Mesothelial cell of epicardium (in vitro differentiated cells): ENCODE measurements around the gene AANAT. TPM values are rescaled to one million over a fixed set of nuclear protein-coding genes. Genes with fewer than 3 reads are reported as not detected.

Experiments
- DNase-seq, 2 experiments: peaks; one replicate each; pipeline ENCODE4 v3.0.0; 2021; ENCODE audit warnings: low spot score in 2 of 2; ENCODE audit not compliant: unreplicated experiment in 2 of 2
- H3K27ac Mint-ChIP-seq: 2 replicates; pipeline ENCODE4 v1.8.0; 2021; ENCODE audit warnings: mixed read lengths
- H3K27me3 Mint-ChIP-seq: 2 replicates; pipeline ENCODE4 v1.8.0; 2021; ENCODE audit warnings: low read depth, mixed read lengths
- H3K36me3 Mint-ChIP-seq: 2 replicates; pipeline ENCODE4 v1.8.0; 2021; ENCODE audit warnings: mixed read lengths
- H3K4me1 Mint-ChIP-seq: 2 replicates; pipeline ENCODE4 v1.8.0; 2021; ENCODE audit warnings: mixed read lengths
- H3K4me3 Mint-ChIP-seq: 2 replicates; pipeline ENCODE4 v1.8.0; 2021; ENCODE audit warnings: mild to moderate bottlenecking, moderate library complexity, mixed read lengths
- H3K9me3 Mint-ChIP-seq: 2 replicates; pipeline ENCODE4 v1.8.0; 2021; ENCODE audit warnings: mixed read lengths
- CTCF ChIP-seq: fragments of 200-600 bp; sonication (generic); IDR thresholded peaks from one replicate; pipeline ENCODE4 v1.5.0; 2021; ENCODE audit warnings: antibody characterized with exemption; ENCODE audit not compliant: unreplicated experiment
- total RNA-seq: library from RNA; stranded (reverse); gene quantifications from 3 replicates; pipeline ENCODE4 v1.2.1, GENCODE V29; 2021

The AANAT gene
- total RNA-seq, 1 donor from 2014 or later = 0.22 TPM

DNA sequence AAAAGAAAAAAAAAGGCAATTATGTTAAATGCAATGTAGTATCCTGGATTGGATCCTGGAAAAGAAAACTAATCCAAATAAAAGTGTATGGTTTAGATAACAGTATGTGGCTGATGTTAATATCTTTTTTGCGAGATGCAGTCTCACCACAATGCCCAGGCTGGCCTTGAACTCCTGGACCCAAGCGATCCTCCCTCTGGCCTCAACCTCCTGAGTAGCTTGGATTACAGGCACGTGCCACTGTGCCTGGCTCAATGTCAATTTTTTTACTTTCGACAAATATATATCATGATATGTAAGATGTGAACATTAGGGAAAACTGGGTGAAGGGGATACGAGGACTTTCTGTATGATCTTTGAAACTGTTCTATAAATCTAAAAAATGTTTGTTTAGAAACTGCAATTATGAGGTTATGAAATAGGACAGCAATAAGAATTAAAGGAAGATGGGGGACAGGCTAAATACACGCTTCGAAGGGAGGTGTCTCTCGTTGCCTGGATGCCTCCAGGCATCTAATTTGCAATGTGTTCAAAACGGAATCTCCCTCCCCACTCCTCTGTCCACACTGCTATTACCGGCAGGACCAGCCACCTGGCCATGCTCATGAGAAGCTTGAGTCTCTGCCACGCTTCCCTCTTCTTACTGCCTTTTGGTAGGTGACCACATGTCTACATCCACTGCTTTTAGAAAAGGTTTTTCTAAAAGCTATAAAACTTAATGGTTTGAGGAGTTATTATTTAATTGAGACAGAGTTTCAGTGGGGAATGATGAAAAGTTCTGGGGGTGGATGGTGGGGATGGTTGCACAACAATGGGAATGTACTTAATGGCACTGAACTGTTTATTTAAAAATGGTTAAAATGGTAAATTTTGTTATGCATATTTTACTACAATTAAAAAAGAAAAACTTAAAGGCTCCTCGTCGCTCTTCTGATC is 29.7 kb upstream of the AANAT start:
- TF ChIP-seq CTCF = no peak
- Mint-ChIP-seq H3K27ac (no peak overlapping the region), H3K9me3 (no peaks in the 10 kb centered on the region), H3K27me3 (no peaks in the 10 kb centered on the region), H3K4me1 (peaks cover 18% of the 10 kb centered on the region), H3K4me3 (no peak overlapping the region), H3K36me3 (peaks cover 2% of the 10 kb centered on the region)
- no peak for DNase-seq

DNA sequence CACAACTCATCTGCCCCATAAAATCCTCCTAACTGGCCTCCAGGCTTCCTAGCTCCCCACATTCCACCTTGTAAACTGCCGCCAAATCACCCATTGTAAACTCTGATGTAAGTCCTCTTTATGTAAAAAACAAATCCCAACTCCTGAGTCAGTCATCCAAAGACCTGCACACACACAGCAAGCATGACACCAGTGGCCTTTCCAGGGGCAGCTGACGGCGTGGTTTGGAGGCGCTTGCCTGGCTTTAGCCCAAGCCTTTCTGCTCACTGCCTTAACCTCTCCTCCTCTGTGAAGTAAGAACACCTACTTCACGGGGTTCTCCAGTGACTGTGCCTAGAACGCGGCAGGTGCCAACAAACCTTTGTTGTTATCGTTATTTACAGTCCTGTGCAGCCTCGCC is 28.5 kb upstream of the AANAT start:
- Mint-ChIP-seq H3K27ac (no peak overlapping the region), H3K9me3 (no peaks in the 10 kb centered on the region), H3K4me3 (no peak overlapping the region), H3K4me1 (peaks cover 18% of the 10 kb centered on the region), H3K27me3 (no peaks in the 10 kb centered on the region), H3K36me3 (no peaks in the 10 kb centered on the region)
- TF ChIP-seq CTCF = no peak
- DNase-seq = no peak

- H3K4me1 Mint-ChIP-seq = peaks cover 18% of the 10 kb centered on the region
- no peak for DNase-seq
- no peaks in the 10 kb centered on the region for H3K27me3 Mint-ChIP-seq
- no peak for TF ChIP-seq CTCF
- no peaks in the 10 kb centered on the region for H3K36me3 Mint-ChIP-seq
- no peak overlapping the region for H3K4me3 Mint-ChIP-seq
- no peaks in the 10 kb centered on the region for H3K9me3 Mint-ChIP-seq
- H3K27ac Mint-ChIP-seq = no peak overlapping the region
Measured at GRCh38 chr17:76439314-76439928, 28.0 kb upstream of the AANAT start.

GRCh38 chr17:76440751-76441362 is 26.5 kb upstream of the AANAT start:
- Mint-ChIP-seq H3K4me3 (no peak overlapping the region), H3K27me3 (no peaks in the 10 kb centered on the region), H3K4me1 (peaks cover 32% of the 10 kb centered on the region), H3K9me3 (no peaks in the 10 kb centered on the region), H3K36me3 (no peaks in the 10 kb centered on the region), H3K27ac (no peak overlapping the region)
- no peak for DNase-seq
- TF ChIP-seq CTCF = no peak

- no peak for DNase-seq
- no peaks in the 10 kb centered on the region for H3K27me3 Mint-ChIP-seq
- no peaks in the 10 kb centered on the region for H3K9me3 Mint-ChIP-seq
- no peak for TF ChIP-seq CTCF
- H3K36me3 Mint-ChIP-seq = no peaks in the 10 kb centered on the region
- no peak overlapping the region for H3K4me3 Mint-ChIP-seq
- H3K4me1 Mint-ChIP-seq = peaks cover 42% of the 10 kb centered on the region
- no peak overlapping the region for H3K27ac Mint-ChIP-seq
Measured at GRCh38 chr17:76441686-76442340, 25.6 kb upstream of the AANAT start.
